ENCODE data around the gene AGER.
"Not testable (repeated sequence)": the region's sequence is repeated elsewhere in the genome, so short reads cannot be mapped to it uniquely, and the experiment has no call there.

The AGER gene

DNA sequence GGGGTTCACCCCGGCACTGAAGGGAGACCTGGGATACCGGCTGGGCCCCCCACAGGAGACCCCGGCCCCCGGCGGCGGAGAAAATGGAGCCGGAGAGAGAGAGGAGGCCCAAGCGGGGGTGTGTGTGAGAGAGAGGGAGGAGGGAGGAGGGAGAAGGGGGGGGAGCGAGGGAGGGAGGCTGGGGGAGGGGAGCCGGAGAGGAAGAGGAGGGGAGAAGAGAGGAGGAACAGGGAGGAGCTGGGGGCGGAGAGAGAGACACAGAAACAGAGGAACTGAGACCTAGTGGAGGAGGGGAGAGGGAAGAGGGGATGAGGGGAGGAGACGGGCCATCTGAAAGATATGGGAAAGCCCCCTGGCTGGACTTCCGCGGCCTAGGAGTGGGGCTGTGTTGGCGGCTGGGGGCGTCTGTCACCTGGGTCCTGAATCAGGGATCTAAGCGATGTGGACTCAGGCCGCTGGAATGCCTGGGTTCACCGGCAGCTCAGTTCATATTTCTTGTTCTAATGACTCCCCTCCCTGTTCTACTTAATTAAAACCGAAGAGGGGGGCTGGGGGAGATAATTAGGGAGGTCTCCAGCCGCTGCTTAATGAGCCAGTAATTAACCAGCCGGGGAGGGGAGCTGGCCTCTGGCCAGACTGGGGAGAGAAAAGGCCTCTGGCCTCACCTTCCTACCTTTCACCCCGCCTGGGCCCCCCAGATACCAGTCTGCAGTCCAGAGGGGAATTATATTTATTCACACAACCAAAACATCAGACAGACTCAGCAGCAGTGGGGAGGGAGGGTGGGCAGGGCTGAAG is 6.2 kb upstream of the AGER start, which contains the start of gene PBX2:
Gene PBX2, minus strand, starts transcription at position 149 of the 798 bp plus-strand sequence. CDS start 287 bp downstream, outside the sequence.
- no peak for TF ChIP-seq CTCF (IDR thresholded peaks at IDR 0.05; ENCODE audit: borderline replicate concordance, insufficient read depth, low read depth, low read length)
- peak within 1 kb of the TSS; percentile 76 for H3K4me3 ChIP-seq (ENCODE audit: low read depth, low read length)

DNA sequence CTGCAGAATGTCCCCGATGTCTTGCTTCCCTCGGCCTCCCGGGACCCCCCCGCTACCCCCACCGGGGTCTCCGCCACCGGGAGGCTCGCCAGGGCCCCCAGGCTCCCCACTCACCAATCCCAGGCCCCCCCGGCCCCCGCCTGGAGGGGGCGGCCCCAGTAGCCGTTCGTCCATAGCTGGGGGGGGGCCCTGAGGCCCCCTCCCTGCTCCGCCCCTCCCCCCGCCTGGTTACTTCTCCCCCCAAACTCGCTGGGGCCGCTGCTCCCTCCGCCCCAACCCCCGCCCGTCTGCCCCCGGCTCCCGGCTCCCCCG is 5.6 kb upstream of the AGER start:
- H3K4me3 ChIP-seq (ENCODE audit: low read depth, low read length) = peak overlapping the region; percentile 56
- TF ChIP-seq CTCF (IDR thresholded peaks at IDR 0.05; ENCODE audit: borderline replicate concordance, insufficient read depth, low read depth, low read length) = no peak

DNA sequence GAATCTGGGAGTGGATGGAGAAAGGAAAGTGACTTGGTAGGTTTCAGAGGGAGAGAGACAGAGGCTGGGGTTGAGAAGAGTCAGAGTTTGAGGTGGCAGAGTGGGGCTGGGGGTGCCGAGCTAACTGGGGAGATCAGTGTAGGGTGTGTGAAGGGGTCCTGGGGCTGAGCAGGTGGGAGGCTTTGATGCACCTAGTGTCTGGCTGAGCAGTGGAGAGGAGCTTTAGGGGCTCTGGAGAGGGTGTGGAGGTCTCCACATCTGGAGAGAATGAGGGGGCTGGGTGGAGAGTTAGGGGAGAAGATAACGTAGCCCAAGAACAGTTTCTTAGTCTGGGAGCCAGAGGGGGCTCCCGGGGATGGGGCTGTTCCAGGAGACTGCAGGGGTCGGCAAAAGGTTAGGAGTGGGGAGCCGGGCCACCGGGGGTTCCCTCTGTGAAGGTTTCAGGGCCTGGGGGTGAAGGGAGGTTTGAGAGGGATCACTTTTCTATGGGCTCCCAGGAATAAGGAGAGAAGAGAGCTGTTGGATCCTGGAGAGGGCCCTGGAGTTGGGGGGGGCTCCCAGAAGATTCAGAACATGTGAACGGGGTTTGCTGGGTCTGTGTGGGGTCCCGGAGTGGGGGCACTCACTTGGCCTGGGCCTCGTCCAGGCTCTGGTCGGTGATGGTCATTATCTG is 5.2 kb upstream of the AGER start:
- H3K4me3 ChIP-seq (ENCODE audit: low read depth, low read length) = peak overlapping the region; percentile 56
- TF ChIP-seq CTCF (IDR thresholded peaks at IDR 0.05; ENCODE audit: borderline replicate concordance, insufficient read depth, low read depth, low read length) = no peak

DNA sequence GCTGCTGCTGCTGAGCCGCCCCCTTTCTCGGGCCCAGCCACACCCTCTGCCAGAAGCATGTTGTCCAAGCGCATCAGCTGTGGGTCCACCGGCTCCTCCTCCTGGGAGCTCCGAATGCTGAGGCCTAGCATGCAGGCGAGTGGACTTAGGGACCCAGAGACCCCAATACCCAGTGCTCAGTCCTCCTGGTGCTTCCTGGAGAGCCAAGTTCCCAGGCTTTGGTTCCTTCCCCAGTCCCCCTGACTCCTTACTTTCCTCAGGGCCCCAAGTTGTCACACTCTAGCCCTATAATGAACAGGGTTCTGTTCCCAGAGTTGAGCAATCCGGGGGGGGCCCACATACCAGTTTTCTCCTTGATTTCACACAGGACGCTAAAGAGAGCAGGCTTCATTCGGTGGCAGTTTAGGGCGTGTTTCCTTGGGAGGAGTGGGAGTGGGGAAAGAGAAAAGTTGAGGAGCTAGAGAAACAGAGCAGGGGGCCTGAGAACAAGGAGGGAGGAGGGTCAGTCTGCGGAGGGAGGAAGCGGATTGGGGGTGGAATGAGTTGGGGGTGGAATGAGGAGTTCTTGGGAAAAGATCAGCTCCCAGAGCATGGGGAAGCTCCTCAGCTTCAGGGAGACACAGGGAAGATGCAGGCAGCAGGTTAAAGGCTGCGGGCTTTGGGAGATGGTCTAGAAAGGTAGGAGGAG is 4.5 kb upstream of the AGER start:
- peak overlapping the region; percentile 56 for H3K4me3 ChIP-seq (ENCODE audit: low read depth, low read length)
- no peak for TF ChIP-seq CTCF (IDR thresholded peaks at IDR 0.05; ENCODE audit: borderline replicate concordance, insufficient read depth, low read depth, low read length)

DNA sequence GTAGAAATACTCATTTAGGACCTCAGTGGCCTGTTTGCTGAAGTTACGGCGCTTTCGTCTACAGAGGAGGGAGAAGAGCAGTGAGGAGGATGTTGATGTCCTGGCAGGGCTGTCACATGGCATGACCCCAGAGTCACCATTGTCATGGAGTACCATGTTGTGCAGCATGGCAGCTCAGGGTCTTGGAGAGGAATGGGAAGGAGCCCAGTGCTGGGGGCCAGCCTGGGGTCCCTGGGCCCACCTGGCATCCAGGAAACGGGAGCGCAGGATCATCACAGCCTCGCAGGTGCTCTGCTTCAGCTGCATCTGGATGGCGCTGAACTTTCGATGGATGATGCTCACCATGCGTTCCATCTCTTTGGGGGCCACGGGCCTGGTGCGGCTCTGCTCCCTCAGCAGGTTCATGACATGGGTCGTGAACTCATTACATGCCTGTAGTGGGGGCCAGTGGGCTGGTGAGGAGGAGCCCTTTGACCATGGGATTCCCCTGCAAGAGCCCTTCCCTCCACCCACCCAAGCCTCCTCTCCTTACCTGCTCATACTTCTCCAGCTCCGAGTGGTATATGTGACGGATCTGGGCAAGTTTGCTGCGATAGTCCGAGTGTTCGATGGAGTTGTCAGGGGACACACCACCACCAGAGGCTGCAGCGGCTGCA is 3.8 kb upstream of the AGER start:
- not testable (repeated sequence) for H3K4me3 ChIP-seq (ENCODE audit: low read depth, low read length)

DNA sequence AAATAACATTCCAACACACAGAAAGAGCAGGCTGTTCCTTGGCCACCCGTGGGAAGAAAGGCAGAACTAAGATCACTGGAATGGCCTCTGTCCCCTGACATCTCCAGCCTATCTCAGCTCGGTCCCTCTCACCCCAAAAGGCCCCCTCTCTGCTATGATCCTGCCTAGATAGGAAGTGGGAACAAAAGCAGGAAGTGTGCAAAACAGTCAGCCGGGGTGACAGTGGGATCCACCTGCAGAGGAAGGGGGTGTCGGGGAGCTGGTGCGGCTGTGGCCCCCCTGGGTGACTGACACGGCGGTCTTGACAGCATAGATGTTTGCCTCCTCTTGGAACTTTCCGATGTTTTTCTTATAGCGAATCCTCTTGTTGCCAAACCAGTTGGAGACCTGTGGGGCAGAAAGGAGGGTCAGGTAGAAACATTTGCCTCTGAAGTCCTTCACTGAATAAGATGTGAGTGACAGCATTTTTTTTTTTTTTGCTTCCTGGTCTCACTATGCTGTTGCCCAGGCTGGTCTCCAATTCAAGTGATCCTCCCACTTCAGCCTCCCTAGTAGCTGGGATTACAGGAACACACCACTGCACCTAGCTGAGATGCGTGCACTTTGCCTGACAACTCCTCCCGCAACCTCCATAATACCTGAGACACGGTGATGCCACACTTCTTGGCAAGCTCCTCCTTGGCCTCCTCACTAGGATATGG is 3.1 kb upstream of the AGER start:
- no peak for TF ChIP-seq CTCF (IDR thresholded peaks at IDR 0.05; ENCODE audit: borderline replicate concordance, insufficient read depth, low read depth, low read length)
- H3K4me3 ChIP-seq (ENCODE audit: low read depth, low read length) = no peak overlapping the region

DNA sequence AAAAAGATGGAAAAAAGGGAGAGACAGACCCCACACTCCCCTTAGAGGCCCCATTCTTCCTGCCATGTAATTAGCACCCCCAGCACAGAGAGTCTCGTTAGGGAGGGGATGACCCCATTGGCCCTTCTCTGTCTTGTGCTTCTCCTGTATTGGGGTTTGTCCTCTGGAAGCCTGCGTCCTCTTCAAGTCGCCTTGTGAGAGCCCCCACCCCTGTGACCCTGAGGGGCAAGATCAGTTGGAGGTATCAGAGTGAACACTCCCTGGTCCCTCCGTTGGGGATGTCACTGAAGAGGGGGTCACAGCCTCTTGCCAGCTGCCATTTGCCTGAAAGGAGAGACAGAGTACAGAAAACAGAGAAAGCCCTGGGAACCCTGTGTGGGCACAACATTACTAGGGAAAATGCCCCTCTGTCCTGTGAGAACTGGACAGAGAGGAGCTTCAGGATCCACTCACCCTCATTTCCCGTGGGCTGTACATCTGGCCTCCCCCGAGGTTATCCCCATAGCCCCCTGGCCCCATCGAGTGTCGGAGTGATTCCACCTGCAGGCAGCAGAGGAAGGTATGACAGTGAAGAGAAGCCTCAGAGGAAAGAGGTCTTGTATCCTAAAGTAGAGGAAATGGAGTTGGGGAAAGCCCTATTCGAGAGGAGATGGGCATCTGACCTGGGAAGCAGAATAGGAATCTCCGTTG is 2.2 kb upstream of the AGER start:
- not testable (repeated sequence) for H3K4me3 ChIP-seq (ENCODE audit: low read depth, low read length)

DNA sequence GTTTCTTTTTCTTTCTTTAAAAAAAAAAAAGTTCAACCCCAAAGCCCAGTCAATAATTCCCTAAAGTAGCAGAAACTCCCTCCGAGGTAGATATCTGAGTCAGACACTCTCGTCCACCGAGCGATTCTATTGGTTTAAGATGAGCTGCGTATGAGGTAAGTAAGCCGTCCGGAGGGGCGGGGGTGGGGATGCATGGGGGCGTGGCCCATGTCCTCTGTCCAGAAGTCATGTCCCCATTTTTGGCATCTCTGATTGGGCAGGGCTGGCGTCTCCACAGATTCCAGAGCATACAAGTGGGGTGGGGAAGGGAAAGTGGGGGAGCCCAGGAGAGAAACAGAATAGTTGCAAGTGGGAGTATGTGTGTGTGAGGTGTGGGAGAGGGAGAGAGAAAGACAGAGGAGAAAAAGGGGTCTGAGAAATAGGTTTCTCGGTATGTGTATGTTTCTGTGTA is 1.7 kb upstream of the AGER start:
- H3K4me3 ChIP-seq (ENCODE audit: low read depth, low read length) = not testable (repeated sequence)

Measured in GM12875 (cell line).